GM18861 (cell line): ENCODE data around the gene USP30.
"Not testable (repeated sequence)": the region's sequence is repeated elsewhere in the genome, so short reads cannot be mapped to it uniquely, and the experiment has no call there.

ENCODE experiments used
- ATAC-seq: cut with Tn5 transposase; IDR thresholded peaks from one replicate; pipeline ENCODE4 v1.9.1; 2021; ENCODE audit not compliant: unreplicated experiment

USP30 gene

DNA sequence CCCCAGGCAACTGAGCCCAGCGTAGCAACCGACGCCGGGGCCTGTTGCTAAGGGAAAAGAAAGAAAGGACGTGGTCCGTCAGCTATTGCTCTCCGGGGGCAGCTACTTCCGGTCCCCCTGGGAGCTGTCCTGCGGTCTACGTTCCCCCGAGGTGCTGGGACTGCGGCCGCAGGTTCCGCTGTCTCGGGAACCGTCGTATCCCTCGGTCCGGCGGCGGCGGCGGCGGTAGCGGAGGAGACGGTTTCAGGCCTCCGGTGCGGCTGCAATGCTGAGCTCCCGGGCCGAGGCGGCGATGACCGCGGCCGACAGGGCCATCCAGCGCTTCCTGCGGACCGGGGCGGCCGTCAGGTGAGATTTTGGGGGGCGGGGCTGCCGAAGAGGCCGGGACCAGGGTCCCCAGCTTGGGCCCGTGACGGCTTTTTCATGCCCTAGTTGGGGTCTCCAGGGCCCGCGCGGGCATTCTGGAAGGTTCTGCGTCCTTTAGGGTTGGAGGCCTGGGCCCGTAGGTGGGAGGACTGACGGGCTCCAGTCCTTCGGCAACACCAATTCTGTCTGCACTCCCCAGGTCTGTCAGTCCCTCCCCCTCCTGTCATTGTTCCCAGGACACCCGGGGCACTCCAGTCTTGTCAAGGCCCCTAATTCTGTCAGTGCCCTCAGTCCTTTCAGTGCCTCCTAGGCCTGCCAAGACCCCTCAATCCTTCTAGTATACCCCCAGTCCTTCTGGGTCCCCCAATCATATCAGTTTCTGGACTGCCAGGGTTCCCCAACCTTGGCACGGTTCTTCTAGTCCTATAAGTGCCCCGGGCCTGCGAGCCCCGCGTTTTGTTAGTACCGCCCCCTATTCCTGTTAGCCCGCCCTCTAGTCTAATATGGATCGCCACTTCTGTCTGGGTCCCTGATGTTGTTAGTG lies at the start of gene USP30:
TSS of gene USP30 (plus strand) at position 163 of the 910 bp plus-strand sequence. CDS start at position 266, 103 bp downstream.
- peak; percentile 67 for ATAC-seq

GRCh38 chr12:109004017-109004416 lies 48.4 kb upstream of the USP30 start:
- ATAC-seq: no peak

GRCh38 chr12:109009766-109010165 lies 42.6 kb upstream of the USP30 start:
- no peak for ATAC-seq

- no peak for ATAC-seq
These were observed 42.1 kb upstream of the USP30 start for GRCh38 chr12:109010259-109010658.

- no peak for ATAC-seq
These were observed 37.2 kb upstream of the USP30 start for GRCh38 chr12:109014984-109015765.

- no peak for ATAC-seq
These were observed 36.4 kb upstream of the USP30 start for GRCh38 chr12:109016016-109016415.

DNA sequence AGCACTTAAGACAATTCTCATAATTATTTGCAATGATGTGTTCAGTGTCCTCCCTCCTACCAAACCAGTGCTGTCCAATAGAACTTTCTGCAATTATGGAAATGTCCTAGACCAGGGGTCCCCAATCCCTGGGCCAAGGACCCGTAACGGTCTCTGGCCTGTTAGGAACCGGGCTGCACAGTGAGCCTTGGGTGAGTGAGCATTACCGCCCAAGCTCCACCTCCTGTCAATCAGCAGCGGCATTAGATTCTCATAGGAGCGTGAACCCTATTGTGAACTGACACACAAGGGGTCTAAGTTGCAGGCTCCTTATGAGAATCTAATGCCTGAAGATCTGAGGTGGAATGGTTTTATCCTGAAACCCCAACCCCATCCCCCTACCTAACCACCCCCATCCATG lies 35.4 kb upstream of the USP30 start:
- ATAC-seq: no peak

GRCh38 chr12:109018296-109018695 lies 34.1 kb upstream of the USP30 start:
- no peak for ATAC-seq

GRCh38 chr12:109020146-109020795 lies 32.1 kb upstream of the USP30 start:
- ATAC-seq: no peak

GRCh38 chr12:109020796-109021380 lies 31.5 kb upstream of the USP30 start, which contains the start of gene SVOP:
Gene SVOP (minus strand): TSS chr12:109021068. CDS start chr12:109020868, 200 bp downstream.
- no peak for ATAC-seq

DNA sequence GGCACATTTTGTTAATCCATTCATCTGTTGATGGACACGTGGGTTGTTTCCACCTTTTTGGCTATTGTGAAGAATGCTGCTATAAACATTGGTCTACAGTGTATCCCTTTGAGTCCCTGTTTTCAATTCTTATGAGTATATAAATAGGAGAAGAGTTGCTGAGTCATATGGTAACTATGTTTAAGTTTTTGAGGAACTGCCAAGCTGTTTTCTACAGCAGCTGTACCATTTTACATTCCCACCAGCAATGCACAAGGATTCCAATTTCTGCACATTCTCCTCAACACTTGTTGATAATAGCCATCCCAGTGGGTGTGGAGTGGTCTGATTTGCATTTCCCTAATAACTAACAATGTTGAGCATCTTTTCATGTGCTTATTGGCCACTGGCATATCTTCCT lies 24.6 kb upstream of the USP30 start:
- ATAC-seq: no peak

- not testable (repeated sequence) for ATAC-seq
These were observed 23.8 kb upstream of the USP30 start for GRCh38 chr12:109028624-109029023.

- ATAC-seq: no peak
These were observed 23.0 kb upstream of the USP30 start for GRCh38 chr12:109029411-109029810.

DNA sequence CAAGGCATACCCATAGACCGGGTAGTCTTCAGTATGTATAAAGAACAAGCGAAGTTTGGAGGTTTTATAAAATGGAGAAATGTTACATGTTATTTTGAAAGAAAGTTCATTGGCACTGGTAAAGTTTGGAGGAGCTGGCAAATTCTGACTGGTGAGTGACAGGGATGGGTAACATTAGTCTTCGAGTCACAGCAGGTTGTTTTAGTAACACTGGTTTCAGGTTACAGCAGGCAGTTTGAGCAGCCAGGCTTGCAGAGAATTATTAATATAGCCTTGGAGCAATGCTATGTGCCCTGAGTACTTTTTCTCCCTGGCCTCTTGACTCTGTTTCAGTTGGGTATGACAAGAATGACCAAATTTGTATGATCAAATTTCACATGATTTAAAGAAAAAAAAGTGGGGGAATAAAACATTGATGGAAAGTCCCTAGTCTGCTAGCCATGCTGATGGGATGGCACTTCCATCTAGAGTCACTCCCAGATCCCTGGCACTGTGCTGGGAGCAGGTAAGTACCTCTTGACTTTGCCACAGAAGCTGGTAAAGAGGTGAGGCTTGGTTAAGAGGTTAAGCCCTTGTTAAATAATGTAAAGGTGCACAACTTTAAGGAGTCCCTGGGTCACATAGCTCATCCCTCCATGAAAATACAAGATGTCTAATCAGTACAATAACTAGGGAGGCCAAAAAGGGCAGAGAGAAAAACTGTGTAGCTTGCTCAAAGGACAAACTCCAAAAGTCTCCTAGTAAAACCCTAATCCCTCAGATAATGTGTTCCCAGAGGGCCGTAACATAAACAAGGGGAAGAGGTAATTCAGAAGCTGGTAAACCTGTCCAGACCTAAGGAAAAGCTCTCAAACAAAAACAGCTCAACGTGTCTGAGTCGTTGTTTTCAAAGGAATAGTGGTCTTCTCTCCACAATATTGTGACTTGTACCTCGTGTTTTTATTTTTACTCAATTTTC lies 18.9 kb upstream of the USP30 start:
- ATAC-seq: no peak

DNA sequence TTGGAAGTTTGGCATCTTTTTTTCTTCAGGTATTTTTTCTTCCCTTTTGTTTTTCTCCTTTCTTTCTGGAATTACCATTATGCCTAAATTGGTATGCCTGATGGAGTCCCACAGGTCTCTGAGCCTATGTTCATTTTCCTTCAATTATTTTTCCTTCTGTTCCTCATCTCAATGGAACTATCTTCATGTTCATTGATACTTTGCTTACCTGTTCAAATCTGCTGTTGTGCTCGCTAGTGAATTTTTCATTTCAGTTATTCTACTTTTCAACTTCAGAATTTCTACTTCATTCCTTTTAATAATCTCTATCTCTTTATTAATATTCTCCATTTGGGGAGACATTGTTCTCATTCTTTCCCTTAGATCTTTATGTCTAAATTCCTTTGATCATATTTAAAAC lies 15.4 kb upstream of the USP30 start:
- ATAC-seq: no peak

GRCh38 chr12:109044241-109044640 lies 8.1 kb upstream of the USP30 start:
- no peak for ATAC-seq

DNA sequence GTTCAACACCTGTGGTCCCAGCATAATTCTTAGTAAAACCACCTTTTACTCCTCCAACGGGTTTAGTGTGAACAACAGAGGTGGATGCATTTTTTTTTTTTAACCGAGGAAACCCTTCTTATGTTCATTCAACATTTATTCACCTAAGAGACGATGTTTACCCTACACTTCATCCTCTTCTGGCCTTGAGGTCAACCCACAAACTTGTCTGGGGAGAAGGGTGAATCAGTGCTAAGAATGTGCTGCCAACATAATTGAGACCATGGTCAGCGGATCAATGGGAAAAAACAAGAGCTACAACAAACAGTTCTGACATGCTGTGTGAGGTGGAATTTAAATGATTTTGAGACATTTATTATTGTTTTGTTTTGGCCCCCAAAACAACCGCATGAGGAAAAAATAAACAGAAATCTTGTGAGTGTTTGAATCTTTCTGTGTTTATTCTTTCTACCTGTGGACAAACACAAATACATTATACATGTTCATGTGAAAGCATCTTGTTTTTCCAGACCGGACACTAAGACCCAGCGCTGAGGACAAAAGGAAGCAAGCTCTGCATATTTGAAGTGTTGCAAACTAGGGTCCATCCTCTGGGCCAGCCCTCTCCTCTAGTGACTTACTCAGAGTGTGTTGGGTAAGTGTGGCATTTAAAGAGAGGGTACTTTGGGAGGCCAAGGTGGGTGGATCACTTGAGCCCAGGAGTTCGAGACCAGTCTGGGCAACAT lies 5.1 kb upstream of the USP30 start:
- no peak for ATAC-seq

DNA sequence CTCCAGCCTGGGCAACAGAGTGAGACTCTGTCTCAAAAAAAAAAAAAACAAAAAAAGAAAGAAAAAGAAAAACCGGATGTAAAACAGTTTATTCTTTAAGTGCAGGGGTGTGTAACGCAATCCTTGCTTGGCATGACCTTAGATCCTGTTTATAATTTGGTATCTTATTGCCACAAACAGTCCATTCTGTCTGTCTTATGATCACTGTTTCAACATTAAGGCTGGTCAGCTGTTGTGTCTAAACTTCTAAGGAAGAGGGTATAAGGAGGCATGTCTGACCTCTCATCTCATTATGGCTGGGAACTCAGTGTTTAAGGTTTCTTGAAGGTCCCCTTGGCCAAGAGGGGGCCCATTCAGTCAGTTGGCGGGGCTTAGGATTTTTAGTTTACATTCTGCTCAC lies 3.7 kb upstream of the USP30 start:
- not testable (repeated sequence) for ATAC-seq

DNA sequence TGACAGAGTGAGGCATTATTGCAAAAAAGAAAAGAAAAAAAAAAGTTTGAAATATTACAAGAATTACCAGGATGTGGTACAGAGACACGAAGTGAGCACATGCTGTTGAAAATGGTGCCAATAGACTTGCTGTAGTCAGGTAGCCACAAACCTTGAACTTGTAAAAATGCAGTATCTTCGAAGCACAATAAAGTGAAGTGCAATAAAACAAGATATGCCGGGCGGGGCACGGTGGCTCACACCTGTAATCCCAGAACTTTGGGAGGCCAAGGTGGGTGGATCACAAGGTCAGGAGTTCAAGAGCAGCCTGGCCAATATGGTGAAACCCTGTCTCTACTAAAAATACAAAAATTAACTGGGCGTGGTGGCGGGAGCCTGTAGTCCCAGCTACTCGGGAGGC lies 2.6 kb upstream of the USP30 start:
- ATAC-seq: not testable (repeated sequence)
